ENCODE data around the gene PPFIA2. TPM values are rescaled to one million over a fixed set of nuclear protein-coding genes. Genes with fewer than 3 reads are reported as not detected.

The PPFIA2 gene
- total RNA-seq, 4 donors from 2014 or later: 0.69 to 9.1 (median 1.2) TPM

DNA sequence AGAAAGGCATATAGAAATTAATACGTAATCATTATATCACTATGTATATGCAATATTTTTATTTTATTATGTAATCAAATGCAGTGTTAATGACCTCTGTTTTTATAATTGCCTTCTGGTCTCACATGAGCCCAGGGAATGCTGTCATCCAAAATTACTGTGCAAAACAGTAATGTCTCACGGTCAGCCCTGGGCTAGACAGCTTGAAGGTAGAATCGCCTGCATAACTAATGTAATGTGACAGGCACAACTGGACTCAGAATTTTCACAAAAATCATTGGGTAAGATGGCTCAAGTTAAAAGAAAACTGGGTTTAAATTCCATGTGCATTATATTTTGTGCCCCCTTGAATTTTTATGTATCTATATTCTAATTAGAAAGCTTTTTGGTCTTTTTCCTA, 293.3 kb downstream of the PPFIA2 start:
- TF ChIP-seq, protein P1, sequence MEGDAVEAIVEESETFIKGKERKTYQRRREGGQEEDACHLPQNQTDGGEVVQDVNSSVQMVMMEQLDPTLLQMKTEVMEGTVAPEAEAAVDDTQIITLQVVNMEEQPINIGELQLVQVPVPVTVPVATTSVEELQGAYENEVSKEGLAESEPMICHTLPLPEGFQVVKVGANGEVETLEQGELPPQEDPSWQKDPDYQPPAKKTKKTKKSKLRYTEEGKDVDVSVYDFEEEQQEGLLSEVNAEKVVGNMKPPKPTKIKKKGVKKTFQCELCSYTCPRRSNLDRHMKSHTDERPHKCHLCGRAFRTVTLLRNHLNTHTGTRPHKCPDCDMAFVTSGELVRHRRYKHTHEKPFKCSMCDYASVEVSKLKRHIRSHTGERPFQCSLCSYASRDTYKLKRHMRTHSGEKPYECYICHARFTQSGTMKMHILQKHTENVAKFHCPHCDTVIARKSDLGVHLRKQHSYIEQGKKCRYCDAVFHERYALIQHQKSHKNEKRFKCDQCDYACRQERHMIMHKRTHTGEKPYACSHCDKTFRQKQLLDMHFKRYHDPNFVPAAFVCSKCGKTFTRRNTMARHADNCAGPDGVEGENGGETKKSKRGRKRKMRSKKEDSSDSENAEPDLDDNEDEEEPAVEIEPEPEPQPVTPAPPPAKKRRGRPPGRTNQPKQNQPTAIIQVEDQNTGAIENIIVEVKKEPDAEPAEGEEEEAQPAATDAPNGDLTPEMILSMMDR (IDR thresholded peaks at IDR 0.05): no peak
- ATAC-seq (ENCODE audit: low FRiP score) (no peak), DNase-seq (ENCODE audit: low spot score) (no peak)

DNA sequence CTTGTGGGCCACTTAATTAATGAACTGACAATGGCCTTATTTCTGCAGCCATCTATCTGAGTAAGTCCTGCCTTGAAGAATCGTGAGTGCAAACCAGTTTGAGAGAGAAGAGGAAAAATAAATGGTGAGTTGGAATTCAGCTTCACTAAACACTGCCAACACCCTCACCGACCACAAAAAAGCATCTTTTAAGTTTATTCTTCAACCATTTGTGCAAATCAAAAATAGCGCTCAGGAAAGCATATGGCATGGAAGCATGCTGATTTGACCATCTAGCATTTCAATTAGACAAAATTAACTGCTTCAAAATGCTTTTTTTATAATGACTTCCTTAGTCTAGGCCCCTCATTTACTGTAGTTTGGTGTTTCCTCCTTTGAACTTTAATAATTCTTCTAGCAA, 294.0 kb downstream of the PPFIA2 start:
- TF ChIP-seq, protein P1 (IDR thresholded peaks at IDR 0.05): no peak

DNA sequence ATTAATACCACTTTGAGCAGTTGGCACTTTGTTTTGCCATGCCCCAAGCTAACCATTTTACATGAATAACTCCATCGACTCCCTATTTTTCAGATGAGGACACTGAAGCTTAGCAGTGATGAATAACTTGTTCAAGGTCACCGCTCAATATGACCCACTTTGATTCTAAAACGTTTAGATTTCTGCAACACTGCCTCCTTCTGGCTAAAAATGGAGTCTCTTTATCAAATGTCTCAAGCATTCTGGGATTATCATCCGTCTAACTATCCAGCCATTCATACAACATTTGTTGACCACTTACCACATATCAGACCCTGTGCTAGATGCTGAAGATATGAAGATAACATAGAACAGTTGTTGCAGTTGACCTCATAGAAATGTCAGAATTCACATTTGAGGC, 298.0 kb downstream of the PPFIA2 start:
- DNase-seq (ENCODE audit: low spot score): no peak
- ATAC-seq (ENCODE audit: low FRiP score): no peak
- TF ChIP-seq, protein P1 (IDR thresholded peaks at IDR 0.05): no peak

More for the DNA sequence above, 294.0 kb downstream of the PPFIA2 start:
- DNase-seq (ENCODE audit: low spot score) (no peak), ATAC-seq (ENCODE audit: low FRiP score) (no peak)

DNA sequence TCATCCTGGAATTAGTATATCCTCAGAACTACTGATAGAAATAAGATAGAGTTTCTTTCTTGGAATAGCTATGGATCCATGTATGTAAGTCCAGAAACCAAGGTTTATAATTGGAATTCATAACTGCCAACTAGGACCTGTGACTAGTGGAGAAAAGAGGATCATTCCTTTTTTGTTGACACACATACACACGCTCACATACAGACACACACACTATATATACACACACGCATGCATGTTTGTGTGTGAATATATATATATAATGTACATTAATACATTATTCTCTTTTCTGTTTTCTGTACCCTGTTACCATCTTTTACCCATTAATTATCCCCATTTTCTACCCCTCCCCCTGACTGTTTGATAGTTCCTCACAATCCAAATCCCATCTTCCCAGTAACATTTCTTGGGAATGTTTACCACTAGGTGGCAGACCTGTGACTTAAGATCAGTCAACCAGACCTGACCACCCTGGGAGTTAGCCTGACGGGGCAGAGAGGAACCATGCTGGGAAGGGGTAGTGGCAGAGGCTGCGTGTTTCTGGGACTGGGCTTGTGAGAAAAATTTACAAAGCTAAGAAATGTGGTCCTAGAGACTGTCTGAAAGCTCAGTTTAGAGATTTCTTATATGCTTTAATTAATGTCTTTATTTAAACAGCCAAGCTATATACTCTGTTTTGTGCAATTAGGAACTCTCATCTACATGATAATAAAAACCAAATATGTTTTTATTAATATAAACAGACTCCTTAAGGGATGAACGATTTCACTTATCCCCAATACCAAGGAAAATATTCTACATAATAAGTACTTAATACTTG, 308.0 kb downstream of the PPFIA2 start:
- no peak for ATAC-seq (ENCODE audit: low FRiP score)
- no peak for DNase-seq (ENCODE audit: low spot score)
- TF ChIP-seq, protein P1 (IDR thresholded peaks at IDR 0.05): no peak

DNA sequence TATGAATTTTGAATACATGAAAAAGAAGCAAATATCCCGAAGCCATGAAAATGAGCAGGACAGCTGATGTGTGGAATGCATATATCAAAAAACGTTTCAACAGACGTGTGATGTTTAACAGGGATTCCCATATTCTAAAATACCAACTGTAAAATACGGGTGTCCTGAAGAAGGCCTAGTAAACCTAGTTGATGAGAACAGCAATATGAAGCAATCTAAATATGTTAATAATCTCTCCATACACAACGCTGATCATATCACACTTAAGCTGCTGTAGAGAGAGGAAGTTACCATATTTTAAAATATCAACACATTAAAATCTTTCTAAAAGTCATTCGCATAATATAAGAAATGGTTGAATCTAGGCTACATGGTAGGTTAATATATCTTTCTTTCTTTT, 317.5 kb downstream of the PPFIA2 start:
- TF ChIP-seq, protein P1 (IDR thresholded peaks at IDR 0.05): no peak
- ATAC-seq (ENCODE audit: low FRiP score) (no peak), DNase-seq (ENCODE audit: low spot score) (no peak)

DNA sequence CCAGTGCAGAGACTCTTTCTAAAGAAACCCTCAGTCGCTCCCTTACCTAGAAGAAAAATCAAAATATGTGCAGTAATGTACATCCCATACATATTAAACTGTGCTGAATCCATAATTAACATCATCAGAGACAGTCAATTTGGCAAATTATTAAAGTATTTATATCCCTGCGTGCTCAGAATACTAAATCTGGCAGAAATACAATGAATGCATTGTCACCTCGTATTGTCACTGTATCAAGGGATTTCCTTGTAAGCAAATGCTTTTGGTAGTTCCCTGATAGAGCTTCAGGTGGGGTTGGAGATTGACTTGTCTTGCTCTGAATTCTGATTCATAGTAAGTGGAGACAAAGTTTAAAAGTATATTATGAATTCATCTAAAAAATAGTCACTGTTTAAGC, 319.1 kb downstream of the PPFIA2 start:
- no peak for ATAC-seq (ENCODE audit: low FRiP score)
- TF ChIP-seq, protein P1 (IDR thresholded peaks at IDR 0.05): no peak
- DNase-seq (ENCODE audit: low spot score): no peak

DNA sequence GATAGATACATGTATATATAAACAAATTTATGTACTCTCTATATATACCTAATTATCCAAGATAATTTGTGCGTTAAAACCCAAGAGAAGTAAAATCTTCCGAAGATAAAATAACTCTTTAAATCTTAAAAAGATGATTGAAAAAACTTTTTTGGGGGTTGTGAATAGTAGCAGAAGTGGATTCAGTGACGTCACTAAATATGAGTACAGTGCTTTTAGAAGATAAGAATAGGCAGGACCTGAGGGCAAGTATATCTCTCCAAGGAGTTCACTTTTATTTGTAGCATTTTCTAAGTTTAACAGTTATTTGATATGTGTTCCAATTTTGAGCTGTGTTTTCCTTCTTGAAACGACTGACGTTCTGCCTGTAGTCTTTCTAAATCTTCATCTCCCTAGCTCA, 319.8 kb downstream of the PPFIA2 start:
- TF ChIP-seq, protein P1 (IDR thresholded peaks at IDR 0.05): no peak
- DNase-seq (ENCODE audit: low spot score) (no peak), ATAC-seq (ENCODE audit: low FRiP score) (no peak)

Measured in omental fat pad (tissue), 4 donors.